Central memory CD4-positive, alpha-beta T cell (primary cell): ENCODE data around the gene WWOX.

Experiments
- DNase-seq: peaks from one replicate; pipeline ENCODE4 v3.0.0; 2022

The WWOX gene

GRCh38 chr16:79092846-79093245 is 993.4 kb downstream of the WWOX start:
- no peak for DNase-seq

DNA sequence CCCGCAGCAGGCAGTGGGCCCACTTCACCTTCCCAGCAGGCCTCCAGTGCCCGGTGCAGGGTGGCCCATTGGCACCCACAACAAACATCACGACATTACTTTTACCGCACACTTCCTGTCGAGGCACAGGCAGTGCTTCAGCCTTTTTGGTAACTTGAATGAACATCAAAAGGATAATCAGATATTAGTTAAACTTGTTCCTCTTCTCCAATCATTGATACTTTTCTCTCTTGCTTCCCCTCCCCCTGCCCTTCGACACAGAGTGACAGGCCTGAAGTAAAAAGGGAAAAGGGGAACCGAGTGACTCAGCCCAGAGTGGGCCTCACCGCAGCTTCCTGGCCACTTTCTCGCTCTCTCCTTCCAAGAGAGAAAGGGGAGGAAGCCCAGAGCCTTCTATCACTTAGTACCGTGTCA is 994.1 kb downstream of the WWOX start:
- DNase-seq: peak; percentile 6

DNA sequence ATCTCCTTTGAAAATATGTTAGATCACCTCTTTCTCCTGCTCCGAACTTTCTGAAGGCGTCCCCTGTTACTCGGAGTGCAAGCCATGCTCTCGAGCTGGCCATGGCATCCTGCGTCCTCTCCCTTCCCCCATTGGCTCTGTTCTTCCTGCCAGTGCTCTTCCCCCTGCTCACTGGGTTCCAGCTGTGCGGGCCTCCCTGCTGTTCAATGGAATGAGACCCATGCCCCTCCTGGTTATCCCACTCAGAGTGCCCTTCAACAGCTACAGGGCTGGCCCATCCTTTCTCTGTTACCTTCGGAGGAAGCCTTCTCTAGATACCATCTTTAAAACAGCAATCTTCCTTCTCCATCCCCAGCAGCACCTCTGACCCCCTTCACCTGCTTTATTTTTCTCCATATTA is 996.8 kb downstream of the WWOX start:
- no peak for DNase-seq

GRCh38 chr16:79097166-79097565 is 997.7 kb downstream of the WWOX start:
- no peak for DNase-seq

GRCh38 chr16:79097771-79098170 is 998.3 kb downstream of the WWOX start:
- no peak for DNase-seq

DNA sequence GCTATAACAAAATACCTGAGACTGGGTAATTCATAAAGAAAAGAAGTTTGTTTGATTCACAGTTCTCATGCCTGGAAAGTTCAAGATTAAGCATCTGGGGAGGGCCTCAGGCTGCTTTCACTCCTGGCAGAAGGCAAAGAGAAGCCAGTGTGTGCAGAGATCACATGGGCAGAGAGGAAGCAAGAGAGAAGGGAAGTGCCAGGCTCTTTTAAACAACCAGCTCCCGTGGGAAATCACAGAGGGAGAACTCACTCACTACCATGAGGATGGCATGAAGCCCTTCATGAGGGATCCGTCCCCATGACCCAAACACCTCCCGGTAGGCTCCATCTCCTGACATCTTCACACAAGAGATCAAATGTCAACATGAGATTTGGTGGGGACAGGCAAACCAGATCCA is 999.5 kb downstream of the WWOX start:
- DNase-seq: no peak

GRCh38 chr16:79099716-79100115 is 1000.3 kb downstream of the WWOX start:
- no peak for DNase-seq

GRCh38 chr16:79100447-79100846 is 1001.0 kb downstream of the WWOX start:
- no peak for DNase-seq

GRCh38 chr16:79101491-79101890 is 1002.0 kb downstream of the WWOX start:
- no peak for DNase-seq

GRCh38 chr16:79104567-79104966 is 1005.1 kb downstream of the WWOX start:
- DNase-seq: no peak

DNA sequence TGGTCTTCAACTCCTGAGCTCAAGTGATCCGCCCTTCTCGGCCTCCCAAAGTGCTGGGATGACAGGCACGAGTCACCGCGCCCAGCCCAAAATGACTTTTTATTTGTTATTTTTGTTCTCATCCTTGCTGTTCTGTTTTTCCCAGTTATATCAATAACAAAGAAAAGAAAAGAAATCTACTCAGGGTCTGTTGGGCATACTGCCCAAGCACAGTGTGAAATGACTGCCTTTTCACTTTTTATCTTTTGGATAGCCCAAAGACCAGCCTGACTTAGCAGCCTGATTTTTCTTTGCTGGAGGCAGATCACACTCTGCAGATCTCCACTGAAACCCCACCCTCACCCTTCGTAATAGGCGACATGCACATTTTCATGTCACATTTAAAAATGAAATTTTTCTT is 1007.8 kb downstream of the WWOX start:
- no peak for DNase-seq

GRCh38 chr16:79109771-79110170 is 1010.3 kb downstream of the WWOX start:
- no peak for DNase-seq

DNA sequence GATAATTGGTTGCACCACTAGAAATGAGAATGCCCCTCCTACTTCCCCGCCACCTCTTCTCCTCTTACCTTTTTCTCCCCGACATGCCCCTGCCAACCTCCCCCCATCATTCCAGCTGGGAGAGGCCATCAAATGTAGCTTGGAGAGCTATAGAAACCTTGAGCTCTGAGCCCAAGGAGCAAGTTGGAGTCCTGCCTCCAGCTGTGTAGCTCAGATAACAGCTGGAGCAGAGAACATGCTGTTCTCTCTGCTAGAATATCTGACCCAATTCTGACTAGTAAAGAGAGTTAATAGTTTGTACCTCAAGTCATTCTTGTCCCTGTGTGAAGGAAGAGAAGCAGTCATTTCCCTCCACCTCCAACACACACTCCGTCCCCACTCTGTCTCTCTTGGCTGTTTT is 1010.8 kb downstream of the WWOX start:
- no peak for DNase-seq

- no peak for DNase-seq
Observed at GRCh38 chr16:79110953-79111352, 1011.5 kb downstream of the WWOX start.

DNA sequence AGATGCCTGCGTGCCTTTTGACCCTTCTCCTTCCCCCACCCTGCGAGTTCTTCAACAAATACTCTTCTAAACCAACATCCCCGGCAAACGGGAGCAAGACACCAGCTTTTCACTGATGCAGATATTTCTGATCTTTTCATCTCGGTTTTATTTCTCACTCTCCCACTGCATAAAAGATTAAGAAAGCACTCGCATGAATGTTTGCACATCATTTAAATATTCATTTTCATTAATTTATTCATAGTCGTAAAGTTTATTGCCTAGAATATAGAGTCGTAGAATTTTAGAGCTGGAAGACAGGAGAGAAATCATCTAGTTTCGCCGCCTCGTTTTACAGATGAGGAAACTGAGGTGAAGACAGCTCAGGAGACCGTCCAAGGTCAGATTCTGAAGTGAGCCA is 1013.0 kb downstream of the WWOX start:
- DNase-seq: no peak

GRCh38 chr16:79113826-79114225 is 1014.4 kb downstream of the WWOX start:
- DNase-seq: no peak

DNA sequence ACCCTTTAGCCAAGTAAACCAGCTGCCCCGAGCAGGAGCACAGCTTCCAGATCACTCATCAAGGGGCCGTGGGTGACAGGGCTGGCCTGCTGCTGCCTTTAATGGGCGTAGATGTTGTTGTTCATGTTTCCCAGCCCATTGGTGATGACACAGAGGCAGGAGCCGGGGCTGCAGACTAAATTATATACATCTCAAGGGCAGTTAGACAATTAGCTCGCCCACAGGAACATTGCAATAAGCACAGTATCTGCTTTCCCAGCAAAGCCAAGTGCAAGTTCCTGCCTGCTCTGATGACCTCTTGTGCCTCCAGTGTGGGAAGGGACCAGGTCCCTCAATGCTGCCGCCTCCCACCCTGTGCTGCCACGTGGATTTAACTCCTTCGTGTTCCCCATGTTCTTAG is 1015.3 kb downstream of the WWOX start:
- DNase-seq: no peak

GRCh38 chr16:79121906-79122305 is 1022.5 kb downstream of the WWOX start:
- DNase-seq: no peak

DNA sequence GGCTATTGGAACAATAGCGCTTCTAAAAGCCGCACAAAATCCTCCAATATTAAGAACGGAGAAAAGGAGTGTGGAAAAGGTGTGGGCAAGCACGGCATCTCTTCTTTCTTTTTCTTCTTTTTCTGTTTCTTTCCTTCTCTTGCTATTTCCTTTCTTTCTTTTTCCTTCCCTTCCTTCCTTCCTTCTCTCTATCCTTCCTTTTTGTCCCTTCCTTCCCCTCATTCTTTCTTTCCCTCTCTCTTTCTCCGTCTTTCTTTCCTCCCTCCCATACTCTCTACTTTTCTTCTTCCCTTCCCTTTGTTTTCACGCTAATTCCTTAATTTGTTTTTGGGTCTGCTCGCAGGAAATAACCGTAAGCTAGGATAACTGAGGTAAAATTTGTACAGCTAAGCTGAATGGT is 1022.9 kb downstream of the WWOX start:
- DNase-seq: no peak

- DNase-seq: no peak
Observed at GRCh38 chr16:79124016-79124756, 1024.7 kb downstream of the WWOX start.

- no peak for DNase-seq
Observed at GRCh38 chr16:79127766-79128165, 1028.3 kb downstream of the WWOX start.

- DNase-seq: no peak
Observed at GRCh38 chr16:79128706-79129105, 1029.3 kb downstream of the WWOX start.

DNA sequence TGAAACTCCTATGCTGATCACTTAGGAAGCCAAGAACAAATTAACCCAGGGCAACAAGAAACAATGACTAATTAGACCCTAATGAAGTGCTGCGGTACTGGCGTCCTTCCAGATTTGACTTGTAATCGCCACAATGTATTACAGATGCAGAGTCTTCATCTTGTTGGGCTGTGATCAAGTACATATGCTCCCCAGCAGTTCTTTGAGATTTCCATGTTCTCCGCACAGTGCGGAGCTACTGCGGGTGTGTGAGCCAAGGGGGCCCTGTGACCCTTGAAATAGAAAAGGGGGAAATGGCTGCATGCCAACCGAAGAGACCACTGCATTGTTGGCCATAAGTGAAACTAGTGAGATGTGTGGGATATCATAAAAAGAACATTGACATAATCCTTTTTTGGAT is 1031.2 kb downstream of the WWOX start:
- no peak for DNase-seq

- DNase-seq: no peak
Observed at GRCh38 chr16:79131321-79132075, 1032.0 kb downstream of the WWOX start.

GRCh38 chr16:79132701-79133100 is 1033.2 kb downstream of the WWOX start:
- DNase-seq: no peak
